SK-N-SH (cell line): ENCODE data around the gene CA4.
"Not testable (repeated sequence)": the region's sequence is repeated elsewhere in the genome, so short reads cannot be mapped to it uniquely, and the experiment has no call there.

Experiments
- CTCF ChIP-seq: fragments of 200-600 bp; sonication (generic); IDR thresholded peaks from 2 replicates; pipeline ENCODE4 v1.6.1; 2017; ENCODE audit warnings: antibody characterized with exemption, mild to moderate bottlenecking, moderate library complexity
- EP300 ChIP-seq, 2 experiments: IDR thresholded peaks; 2 replicates each; pipeline versions ENCODE4 v1.4.0 to v1.6.1; 2012; ENCODE audit warnings: borderline replicate concordance in 1 of 2, low read depth in 1 of 2, low read length in 1 of 2
- EZH2phosphoT487 ChIP-seq: fragments of 200-600 bp; sonication (generic); IDR thresholded peaks from 2 replicates; pipeline ENCODE4 v1.6.1; 2017; ENCODE audit warnings: low read depth, mixed run types, mild to moderate bottlenecking, antibody characterized with exemption, moderate library complexity, borderline replicate concordance
- JUND ChIP-seq: IDR thresholded peaks from 2 replicates; pipeline ENCODE4 v1.4.0; 2012
- MAX ChIP-seq: IDR thresholded peaks from 2 replicates; pipeline ENCODE4 v1.4.0; 2012; ENCODE audit warnings: low read depth
- REST ChIP-seq: IDR thresholded peaks from 2 replicates; pipeline ENCODE4 v1.6.1; 2012; ENCODE audit warnings: mild to moderate bottlenecking, low read depth, low read length, moderate library complexity
- SIN3A ChIP-seq: IDR thresholded peaks from 2 replicates; pipeline ENCODE4 v1.6.1; 2012; ENCODE audit warnings: low read depth, mild to moderate bottlenecking, low read length, moderate library complexity, borderline replicate concordance
- TAF1 ChIP-seq: IDR thresholded peaks from 2 replicates; pipeline ENCODE4 v1.6.1; 2012; ENCODE audit warnings: low read depth, mild to moderate bottlenecking, low read length, moderate library complexity, borderline replicate concordance
- TCF12 ChIP-seq: IDR thresholded peaks from 2 replicates; pipeline ENCODE4 v1.4.0; 2012
- TEAD4 ChIP-seq: IDR thresholded peaks from 2 replicates; pipeline ENCODE4 v1.4.0; 2012; ENCODE audit warnings: mild to moderate bottlenecking, borderline replicate concordance; ENCODE audit not compliant: insufficient read depth

- not testable (repeated sequence) for TF ChIP-seq REST; CTCF; EZH2phosphoT487; TEAD4; MAX; SIN3A; TCF12; EP300 (IDR thresholded peaks at IDR 0.05; ENCODE audit: borderline replicate concordance in 1 of 2, low read depth in 1 of 2, low read length in 1 of 2); JUND; TAF1
These were observed 41.5 kb upstream of the CA4 start for GRCh38 chr17:60108309-60108708.
